Mesothelial cell of epicardium (in vitro differentiated cells): Measurements from ENCODE around the gene IL10RA. TPM values are rescaled to one million over a fixed set of nuclear protein-coding genes. Genes with fewer than 3 reads are reported as not detected.

Experiments
- DNase-seq, 2 experiments: peaks; one replicate each; pipeline ENCODE4 v3.0.0; 2021; ENCODE audit warnings: low spot score in 2 of 2; ENCODE audit not compliant: unreplicated experiment in 2 of 2
- H3K27ac Mint-ChIP-seq: 2 replicates; pipeline ENCODE4 v1.8.0; 2021; ENCODE audit warnings: mixed read lengths
- H3K27me3 Mint-ChIP-seq: 2 replicates; pipeline ENCODE4 v1.8.0; 2021; ENCODE audit warnings: low read depth, mixed read lengths
- H3K36me3 Mint-ChIP-seq: 2 replicates; pipeline ENCODE4 v1.8.0; 2021; ENCODE audit warnings: mixed read lengths
- H3K4me1 Mint-ChIP-seq: 2 replicates; pipeline ENCODE4 v1.8.0; 2021; ENCODE audit warnings: mixed read lengths
- H3K4me3 Mint-ChIP-seq: 2 replicates; pipeline ENCODE4 v1.8.0; 2021; ENCODE audit warnings: mild to moderate bottlenecking, moderate library complexity, mixed read lengths
- H3K9me3 Mint-ChIP-seq: 2 replicates; pipeline ENCODE4 v1.8.0; 2021; ENCODE audit warnings: mixed read lengths
- CTCF ChIP-seq: fragments of 200-600 bp; sonication (generic); IDR thresholded peaks from one replicate; pipeline ENCODE4 v1.5.0; 2021; ENCODE audit warnings: antibody characterized with exemption; ENCODE audit not compliant: unreplicated experiment
- total RNA-seq: library from RNA; stranded (reverse); gene quantifications from 3 replicates; pipeline ENCODE4 v1.2.1, GENCODE V29; 2021

The IL10RA gene
- total RNA-seq, 1 donor from 2014 or later = 0.78 TPM

GRCh38 chr11:117959438-117960149 lies 26.6 kb upstream of the IL10RA start:
- no peak for DNase-seq
- Mint-ChIP-seq H3K27ac (no peak overlapping the region), H3K27me3 (peaks cover 42% of the 10 kb centered on the region), H3K4me3 (no peak overlapping the region), H3K4me1 (no peaks in the 10 kb centered on the region), H3K9me3 (peaks cover 11% of the 10 kb centered on the region), H3K36me3 (no peaks in the 10 kb centered on the region)
- TF ChIP-seq CTCF = no peak

- Mint-ChIP-seq H3K27ac (no peak overlapping the region), H3K4me3 (no peak overlapping the region), H3K27me3 (peaks cover 42% of the 10 kb centered on the region), H3K9me3 (peaks cover 11% of the 10 kb centered on the region), H3K4me1 (no peaks in the 10 kb centered on the region), H3K36me3 (no peaks in the 10 kb centered on the region)
- DNase-seq = no peak
- no peak for TF ChIP-seq CTCF
Observed at GRCh38 chr11:117960406-117960805, 25.8 kb upstream of the IL10RA start.

GRCh38 chr11:117961896-117962295 lies 24.3 kb upstream of the IL10RA start:
- Mint-ChIP-seq H3K4me1 (no peaks in the 10 kb centered on the region), H3K4me3 (no peak overlapping the region), H3K36me3 (no peaks in the 10 kb centered on the region), H3K27me3 (peaks cover 42% of the 10 kb centered on the region), H3K27ac (no peak overlapping the region), H3K9me3 (peaks cover 5% of the 10 kb centered on the region)
- DNase-seq = no peak
- TF ChIP-seq CTCF = no peak

GRCh38 chr11:117962826-117963225 lies 23.4 kb upstream of the IL10RA start:
- peaks cover 39% of the 10 kb centered on the region for H3K27me3 Mint-ChIP-seq
- H3K4me1 Mint-ChIP-seq = no peaks in the 10 kb centered on the region
- no peaks in the 10 kb centered on the region for H3K36me3 Mint-ChIP-seq
- no peak overlapping the region for H3K27ac Mint-ChIP-seq
- no peak for TF ChIP-seq CTCF
- DNase-seq = no peak
- no peak overlapping the region for H3K4me3 Mint-ChIP-seq
- H3K9me3 Mint-ChIP-seq = no peaks in the 10 kb centered on the region

GRCh38 chr11:117966908-117967307 lies 19.3 kb upstream of the IL10RA start:
- TF ChIP-seq CTCF = no peak
- H3K36me3 Mint-ChIP-seq = no peaks in the 10 kb centered on the region
- peak in 1 of 2 experiments; percentile 11 for DNase-seq
- no peaks in the 10 kb centered on the region for H3K9me3 Mint-ChIP-seq
- H3K27ac Mint-ChIP-seq = no peak overlapping the region
- no peak overlapping the region for H3K4me3 Mint-ChIP-seq
- no peaks in the 10 kb centered on the region for H3K4me1 Mint-ChIP-seq
- peaks cover 45% of the 10 kb centered on the region for H3K27me3 Mint-ChIP-seq
